HG03457 (cell line): ENCODE data around the gene CCT8.
A peak's percentile ranks its signal among the peaks of the same experiment; 100 is the strongest.
"Not testable (repeated sequence)": the region's sequence is repeated elsewhere in the genome, so short reads cannot be mapped to it uniquely, and the experiment has no call there.

Experiments used
- ATAC-seq: cut with Tn5 transposase; IDR thresholded peaks from one replicate; pipeline ENCODE4 v1.9.1; 2021; ENCODE audit warnings: moderate number of reproducible peaks; ENCODE audit not compliant: unreplicated experiment

CCT8 gene

GRCh38 chr21:29024474-29025327 lies 48.7 kb downstream of the CCT8 start, which contains the start of gene USP16:
Gene USP16, plus strand, starts transcription at chr21:29024668. Its CDS starts 3,246 bp downstream, at chr21:29027914.
- peak; percentile 93 for ATAC-seq

GRCh38 chr21:29022166-29022565 lies 51.3 kb downstream of the CCT8 start:
- ATAC-seq = no peak

- peak; percentile 3 for ATAC-seq
Observed at GRCh38 chr21:29018540-29018939, 54.9 kb downstream of the CCT8 start.

GRCh38 chr21:29017639-29018237 lies 55.7 kb downstream of the CCT8 start:
- no peak for ATAC-seq

GRCh38 chr21:29011236-29011635 lies 62.2 kb downstream of the CCT8 start:
- not testable (repeated sequence) for ATAC-seq

- no peak for ATAC-seq
Observed at GRCh38 chr21:29008367-29008766, 65.1 kb downstream of the CCT8 start.

- ATAC-seq = no peak
Observed at GRCh38 chr21:29007810-29008209, 65.6 kb downstream of the CCT8 start.

- no peak for ATAC-seq
Observed at GRCh38 chr21:29007135-29007534, 66.3 kb downstream of the CCT8 start.
